ENCODE measurements around the gene DMD. TPM values are rescaled to one million over a fixed set of nuclear protein-coding genes. Genes with fewer than 3 reads are reported as not detected.

Gene DMD
- total RNA-seq = 5.5 and 14.7 TPM in 2 replicates

GRCh38 chrX:33211356-33212260, at the start of gene DMD:
TSS of gene DMD (minus strand) at chrX:33211549. CDS start at chrX:33211312, 237 bp downstream.

GRCh38 chrX:31071725-31072124, 2139.6 kb downstream of the DMD start, which contains the start of gene FTHL17:
TSS of gene FTHL17 (minus strand) at chrX:31072041. CDS start at chrX:31071953, 88 bp downstream.

All from nasal cavity respiratory epithelium epithelial cell of viscerocranial mucosa (primary cell).